Measurements from ENCODE around the gene DMWD. TPM values are rescaled to one million over a fixed set of nuclear protein-coding genes. Genes with fewer than 3 reads are reported as not detected.
A peak's percentile ranks its signal among the peaks of the same experiment; 100 is the strongest.

Gene DMWD
- total RNA-seq, 1 donor from 2014 or later, result 77.3 TPM

GRCh38 chr19:45794627-45795026, 2.0 kb upstream of the DMWD start:
- no peak for TF ChIP-seq CTCF (IDR thresholded peaks at IDR 0.05)
- H3K9me3 Mint-ChIP-seq, result no peaks in the 10 kb centered on the region
- ChIA-PET POLR2A (interaction anchor here (0.7 to 4.5 kb wide), 2 partner anchors 17 to 25 kb away, joined by 5 to 46 read pairs; partner anchors contain the start of gene SIX5), CTCF (interaction anchor here (7.4 kb wide), 1 partner anchor 23 kb away, joined by 172 read pairs; the partner anchor contains the start of gene SIX5)
- H3K4me1 Mint-ChIP-seq, result peaks cover 32% of the 10 kb centered on the region
- ATAC-seq (ENCODE audit: low read depth), result no peak
- intact Hi-C loops (cut with micrococcal nuclease), result loop anchor here (5.0 kb wide), 1 partner anchor 102 kb away; the partner anchor contains the start of genes QPCTL and SNRPD2
- no peak overlapping the region for H3K4me3 Mint-ChIP-seq
- DNase-seq, result no peak
- peaks cover 8% of the 10 kb centered on the region for H3K36me3 Mint-ChIP-seq (ENCODE audit: low read depth)
- peaks cover 10% of the 10 kb centered on the region for H3K27me3 Mint-ChIP-seq
- peak overlapping the region; percentile 2 for H3K27ac Mint-ChIP-seq

GRCh38 chr19:45793876-45794275, 1.2 kb upstream of the DMWD start:
- ATAC-seq (ENCODE audit: low read depth) (no peak), DNase-seq (no peak)
- POLR2A ChIA-PET, result interaction anchor here (0.6 to 4.5 kb wide), 3 partner anchors 18 to 79 kb away, joined by 4 to 46 read pairs (median 5); partner anchors contain the start of gene SIX5
- Mint-ChIP-seq H3K4me3 (peak overlapping the region; percentile 54), H3K27me3 (peaks cover 7% of the 10 kb centered on the region), H3K9me3 (no peaks in the 10 kb centered on the region), H3K36me3 (ENCODE audit: low read depth) (peaks cover 15% of the 10 kb centered on the region), H3K27ac (no peak overlapping the region), H3K4me1 (peaks cover 28% of the 10 kb centered on the region)
- CTCF ChIA-PET, result no interaction called here
- intact Hi-C loops (cut with micrococcal nuclease), result loop anchor here (1.0 to 5.0 kb wide), 4 partner anchors 24 to 102 kb away; partner anchors contain the start of genes FBXO46, QPCTL and SNRPD2
- no peak for TF ChIP-seq CTCF (IDR thresholded peaks at IDR 0.05)

- Mint-ChIP-seq H3K4me3 (peak overlapping the region; percentile 80), H3K9me3 (no peaks in the 10 kb centered on the region)
Measured at GRCh38 chr19:45793178-45793564, 526 bp upstream of the DMWD start.

GRCh38 chr19:45791744-45792469, 738 bp downstream of the DMWD start:
- TF ChIP-seq CTCF (IDR thresholded peaks at IDR 0.05), result no peak
- ATAC-seq (ENCODE audit: low read depth), result no peak
- Mint-ChIP-seq H3K4me3 (peak overlapping the region; percentile 88), H3K4me1 (peaks cover 27% of the 10 kb centered on the region), H3K27ac (peak overlapping the region; percentile 76), H3K27me3 (peaks cover 5% of the 10 kb centered on the region), H3K36me3 (ENCODE audit: low read depth) (peaks cover 34% of the 10 kb centered on the region), H3K9me3 (no peaks in the 10 kb centered on the region)
- ChIA-PET POLR2A (interaction anchor here (0.5 to 4.5 kb wide), 7 partner anchors 9 to 377 kb away, joined by 3 to 46 read pairs (median 4); partner anchors contain the start of genes FBXO46, SIX5 and SYMPK), CTCF (interaction anchor here (1.3 to 1.4 kb wide), 2 partner anchors 21 to 99 kb away, joined by 3 to 5 read pairs; partner anchors contain the start of gene QPCTL)
- DNase-seq, result no peak
- intact Hi-C loops (cut with micrococcal nuclease), result loop anchor here (1.0 to 5.0 kb wide), 4 partner anchors 13 to 100 kb away; partner anchors contain the start of genes FBXO46, QPCTL, SNRPD2 and SYMPK

More at GRCh38 chr19:45793178-45793564, 526 bp upstream of the DMWD start:
- CTCF ChIA-PET, result interaction anchor here (1.3 to 1.4 kb wide), 2 partner anchors 23 to 101 kb away, joined by 3 to 5 read pairs; partner anchors contain the start of gene QPCTL
- Mint-ChIP-seq H3K36me3 (ENCODE audit: low read depth) (peaks cover 22% of the 10 kb centered on the region), H3K27ac (peak overlapping the region; percentile 76), H3K4me1 (peaks cover 27% of the 10 kb centered on the region), H3K27me3 (peaks cover 5% of the 10 kb centered on the region)
- ATAC-seq (ENCODE audit: low read depth), result no peak
- intact Hi-C loops (cut with micrococcal nuclease), result loop anchor here (1.0 to 5.0 kb wide), 4 partner anchors 23 to 101 kb away; partner anchors contain the start of genes FBXO46, QPCTL and SNRPD2
- TF ChIP-seq CTCF (IDR thresholded peaks at IDR 0.05), result no peak
- DNase-seq, result no peak
- POLR2A ChIA-PET, result interaction anchor here (0.6 to 4.5 kb wide), 12 partner anchors 10 to 1556 kb away, joined by 3 to 46 read pairs (median 3); partner anchors contain the start of genes DHX34, QPCTL, SIX5 and SNRPD2

Data from activated B cell treated with CpG ODN at 0.5 μM for 24 hours (primary cell).